Karpas-422 (cell line): Measurements from ENCODE around the gene CCDC74B. TPM values are rescaled to one million over a fixed set of nuclear protein-coding genes. Genes with fewer than 3 reads are reported as not detected.
A peak's percentile ranks its signal among the peaks of the same experiment; 100 is the strongest.
"Not testable (repeated sequence)": the region's sequence is repeated elsewhere in the genome, so short reads cannot be mapped to it uniquely, and the experiment has no call there.

ENCODE experiments used
- DNase-seq: peaks from one replicate; pipeline ENCODE4 v3.0.0-alpha.2; 2015
- H2AFZ ChIP-seq: fragments of 200-600 bp; sonication (generic); 2 replicates; pipeline ENCODE4 v1.6.1; 2014; ENCODE audit warnings: antibody characterized with exemption, low read length, mixed read lengths
- H3K27ac ChIP-seq: fragments of 200-600 bp; sonication (generic); 2 replicates; pipeline ENCODE4 v1.5.1; 2014; ENCODE audit warnings: mild to moderate bottlenecking, low read length, moderate library complexity
- H3K27me3 ChIP-seq: fragments of 200-600 bp; sonication (generic); 2 replicates; pipeline ENCODE4 v1.6.1; 2014; ENCODE audit warnings: low read length, mixed read lengths
- H3K36me3 ChIP-seq: fragments of 200-600 bp; sonication (generic); 2 replicates; pipeline ENCODE4 v1.6.1; 2014; ENCODE audit warnings: low read length, mixed read lengths; ENCODE audit not compliant: insufficient read depth
- H3K4me1 ChIP-seq: fragments of 200-600 bp; sonication (generic); 2 replicates; pipeline ENCODE4 v1.6.1; 2014; ENCODE audit warnings: mild to moderate bottlenecking, low read length, mixed read lengths
- H3K4me2 ChIP-seq: fragments of 200-600 bp; sonication (generic); 2 replicates; pipeline ENCODE4 v1.6.1; 2014; ENCODE audit warnings: low read length, low read depth, mild to moderate bottlenecking; ENCODE audit not compliant: poor library complexity, severe bottlenecking
- H3K4me3 ChIP-seq: fragments of 200-600 bp; sonication (generic); 2 replicates; pipeline ENCODE4 v1.5.1; 2014; ENCODE audit warnings: mild to moderate bottlenecking, antibody characterized with exemption, low read length, mixed read lengths
- H3K79me2 ChIP-seq: fragments of 200-600 bp; sonication (generic); 2 replicates; pipeline ENCODE4 v1.6.1; 2014; ENCODE audit warnings: mild to moderate bottlenecking, low read length, mixed read lengths
- H3K9ac ChIP-seq: fragments of 200-600 bp; sonication (generic); 2 replicates; pipeline ENCODE4 v1.6.0; 2014; ENCODE audit warnings: low read length
- H3K9me2 ChIP-seq: fragments of 200-600 bp; sonication (generic), shearing (Covaris generic); replicated peaks from 2 replicates; pipeline ENCODE4 v1.6.0; 2014; ENCODE audit warnings: mild to moderate bottlenecking, low read length, moderate library complexity; ENCODE audit not compliant: insufficient read depth
- H3K9me3 ChIP-seq: fragments of 300-700, 200-600 bp; sonication (generic); 2 replicates; pipeline ENCODE4 v1.6.1; 2014; ENCODE audit warnings: low read length, mixed read lengths
- H4K20me1 ChIP-seq: fragments of 200-600 bp; sonication (generic); 2 replicates; pipeline ENCODE4 v1.6.1; 2014; ENCODE audit warnings: mild to moderate bottlenecking, antibody characterized with exemption, low read length, low read depth; ENCODE audit not compliant: insufficient read depth
- total RNA-seq: library from RNA; depleted of rRNA; stranded (reverse); fragments of >200 nt; shearing (Covaris generic); gene quantifications from 2 replicates; pipeline ENCODE4 v1.2.3, GENCODE V29; 2014; ENCODE audit warnings: low replicate concordance

CCDC74B gene
- total RNA-seq, 1 experiment from 2014 or later: 11.9 TPM

DNA sequence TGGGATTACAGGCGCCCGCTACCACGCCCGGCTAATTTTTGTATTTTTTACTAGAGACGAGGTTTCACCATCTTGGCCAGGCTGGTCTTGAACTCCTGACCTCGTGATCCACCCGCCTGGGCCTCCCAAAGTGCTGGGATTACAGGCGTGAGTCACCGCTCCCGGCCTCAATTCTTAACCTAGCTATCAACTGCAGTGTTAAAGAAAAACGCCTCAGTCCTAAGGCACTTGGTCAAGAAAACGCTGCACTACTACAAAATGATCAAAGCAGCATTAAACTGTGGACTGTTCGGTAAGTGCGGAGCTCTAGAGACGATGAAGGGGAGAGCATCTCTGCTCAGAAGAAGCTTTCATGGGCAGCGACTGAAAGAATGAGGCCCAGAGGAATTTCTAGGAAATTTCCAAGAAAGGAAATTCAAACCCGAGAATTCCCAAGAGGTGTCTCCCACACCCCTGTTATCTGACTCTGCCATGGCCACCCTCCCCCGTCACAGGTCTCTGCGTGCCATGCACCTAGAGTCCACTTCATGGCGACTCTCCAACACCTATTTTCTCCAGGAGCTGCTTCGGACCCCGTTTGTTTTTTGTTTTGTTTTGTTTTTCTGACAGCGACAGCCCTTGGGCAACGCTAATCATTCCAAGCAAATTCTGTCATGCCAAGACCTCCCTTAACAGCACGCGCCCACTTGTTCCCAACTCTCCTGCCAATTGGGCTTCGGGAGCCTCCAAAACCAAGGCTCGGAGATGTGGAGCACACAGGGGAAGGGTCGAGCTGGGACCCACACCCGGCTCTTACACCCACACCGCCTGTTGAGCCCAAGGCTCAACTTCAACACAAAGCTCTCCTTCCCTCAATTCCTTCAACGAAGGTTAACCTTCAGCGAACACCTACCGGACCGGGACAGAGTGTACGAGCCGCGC lies 35.8 kb upstream of the CCDC74B start:
- Histone ChIP-seq H3K9ac (peak overlapping the region; percentile 93), H2AFZ (peak overlapping the region; percentile 62; the same call in 1 of the 2 replicates), H3K79me2 (peaks cover 70% of the 10 kb centered on the region), H3K4me3 (peak overlapping the region; percentile 99), H4K20me1 (0 out of 2 replicates have a peak, but pooled peaks cover 12% of the 10 kb centered on the region), H3K4me2 (peak overlapping the region; percentile 90), H3K4me1 (peaks cover 17% of the 10 kb centered on the region)
- not testable (repeated sequence) for H3K27ac ChIP-seq, H3K9me2 ChIP-seq, H3K9me3 ChIP-seq, H3K36me3 ChIP-seq, H3K27me3 ChIP-seq
- DNase-seq: peak; percentile 41

DNA sequence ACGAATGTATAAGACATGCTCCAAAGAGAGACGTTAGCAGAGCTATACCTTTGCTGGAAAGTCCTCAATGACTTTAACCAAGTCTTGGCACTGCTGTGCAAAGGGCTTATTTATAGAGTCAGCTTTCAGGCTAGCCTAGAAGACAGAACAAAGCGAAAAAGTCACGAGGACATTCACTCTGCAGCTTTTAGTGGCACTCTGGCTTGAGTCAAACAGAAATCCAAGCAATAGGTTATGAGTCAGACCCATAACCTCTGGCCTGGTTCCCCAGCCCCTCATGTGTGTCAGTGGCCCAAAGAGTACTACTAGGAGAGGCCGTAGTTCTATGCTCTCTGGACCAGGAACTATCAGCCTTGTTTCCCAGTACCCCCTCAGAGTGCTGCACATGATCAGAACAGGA lies 30.0 kb upstream of the CCDC74B start:
- DNase-seq, H3K9me3 ChIP-seq, H3K4me2 ChIP-seq, H3K27me3 ChIP-seq, H3K36me3 ChIP-seq, H3K4me1 ChIP-seq, H4K20me1 ChIP-seq, H3K9ac ChIP-seq, H3K27ac ChIP-seq, H2AFZ ChIP-seq, H3K4me3 ChIP-seq, H3K9me2 ChIP-seq: not testable (repeated sequence)
- H3K79me2 ChIP-seq: peaks cover 44% of the 10 kb centered on the region

- Histone ChIP-seq H4K20me1 (no peaks in the 10 kb centered on the region), H3K79me2 (no peaks in the 10 kb centered on the region), H3K4me2 (no peak overlapping the region), H3K9ac (no peak overlapping the region), H3K4me1 (no peaks in the 10 kb centered on the region), H2AFZ (no peak overlapping the region), H3K9me3 (no peaks in the 10 kb centered on the region), H3K27ac (no peak overlapping the region), H3K27me3 (no peaks in the 10 kb centered on the region), H3K4me3 (no peak overlapping the region), H3K9me2 (no peaks in the 10 kb centered on the region), H3K36me3 (peaks cover 4% of the 10 kb centered on the region; the same call in 1 of the 2 replicates)
- no peak for DNase-seq
Observed at GRCh38 chr2:130169896-130170295, 25.0 kb upstream of the CCDC74B start.

DNA sequence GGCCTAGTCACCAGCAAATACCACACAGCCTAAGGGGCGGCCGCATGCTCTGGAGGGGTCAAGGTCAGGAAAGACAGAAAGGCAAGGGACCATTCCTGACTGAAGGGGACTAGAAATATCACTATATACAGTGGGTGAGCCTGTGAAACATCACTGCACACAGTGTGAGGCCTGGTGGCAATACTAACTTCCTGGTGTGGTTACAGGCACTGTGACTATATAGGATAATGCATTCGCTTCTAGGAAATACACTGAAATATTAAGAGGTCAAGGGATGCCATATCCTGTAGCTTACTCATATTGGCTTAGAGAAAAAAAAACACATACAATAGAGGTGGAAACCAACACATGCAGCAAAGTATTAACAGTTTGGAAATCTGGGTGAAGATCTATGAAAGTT lies 24.3 kb upstream of the CCDC74B start:
- H3K27ac ChIP-seq, H2AFZ ChIP-seq, DNase-seq, H3K79me2 ChIP-seq, H3K4me3 ChIP-seq, H3K9ac ChIP-seq, H4K20me1 ChIP-seq, H3K4me2 ChIP-seq, H3K27me3 ChIP-seq, H3K9me2 ChIP-seq, H3K36me3 ChIP-seq, H3K4me1 ChIP-seq, H3K9me3 ChIP-seq: not testable (repeated sequence)

DNA sequence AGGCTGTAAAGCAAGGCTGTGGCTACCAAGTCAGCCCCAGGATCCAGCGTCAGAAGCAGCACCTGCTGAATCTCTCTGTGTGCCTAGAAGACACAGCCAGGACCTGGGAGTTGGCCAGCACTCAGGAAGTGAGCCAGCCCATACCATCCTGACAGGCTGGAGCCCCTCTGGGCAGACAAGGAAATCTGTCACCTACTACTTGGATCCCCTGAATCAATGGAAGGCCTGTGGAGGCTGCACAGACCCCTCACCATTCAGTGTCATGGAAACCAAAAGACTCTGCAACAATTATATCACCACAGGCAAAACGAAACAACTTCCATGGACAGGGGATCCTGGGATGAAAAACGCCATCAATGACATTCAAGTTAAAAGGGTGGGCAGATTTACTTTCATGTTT lies 21.7 kb upstream of the CCDC74B start:
- not testable (repeated sequence) for H3K9me3 ChIP-seq, H3K79me2 ChIP-seq, H3K4me3 ChIP-seq, DNase-seq, H4K20me1 ChIP-seq, H3K4me1 ChIP-seq, H3K4me2 ChIP-seq, H3K27me3 ChIP-seq, H3K36me3 ChIP-seq, H3K27ac ChIP-seq, H3K9ac ChIP-seq, H3K9me2 ChIP-seq, H2AFZ ChIP-seq

- no peaks in the 10 kb centered on the region for H3K4me1 ChIP-seq
- peaks cover 8% of the 10 kb centered on the region; the same call in 1 of the 2 replicates for H3K36me3 ChIP-seq
- H3K27ac ChIP-seq: no peak overlapping the region
- H3K4me3 ChIP-seq: no peak overlapping the region
- no peak overlapping the region for H3K9ac ChIP-seq
- H3K9me2 ChIP-seq: no peaks in the 10 kb centered on the region
- H3K79me2 ChIP-seq: no peaks in the 10 kb centered on the region
- H3K4me2 ChIP-seq: no peak overlapping the region
- no peaks in the 10 kb centered on the region for H3K9me3 ChIP-seq
- DNase-seq: no peak
- no peaks in the 10 kb centered on the region for H3K27me3 ChIP-seq
- no peak overlapping the region for H2AFZ ChIP-seq
- no peaks in the 10 kb centered on the region for H4K20me1 ChIP-seq
Observed at GRCh38 chr2:130165293-130166016, 20.5 kb upstream of the CCDC74B start.

GRCh38 chr2:130162968-130163367 lies 18.1 kb upstream of the CCDC74B start:
- no peaks in the 10 kb centered on the region for H3K79me2 ChIP-seq
- H3K9ac ChIP-seq: no peak overlapping the region
- H3K27ac ChIP-seq: no peak overlapping the region
- no peaks in the 10 kb centered on the region for H3K27me3 ChIP-seq
- H4K20me1 ChIP-seq: no peaks in the 10 kb centered on the region
- H3K4me2 ChIP-seq: no peak overlapping the region
- H2AFZ ChIP-seq: no peak overlapping the region
- H3K9me3 ChIP-seq: no peaks in the 10 kb centered on the region
- H3K4me3 ChIP-seq: no peak overlapping the region
- peaks cover 12% of the 10 kb centered on the region for H3K4me1 ChIP-seq
- H3K9me2 ChIP-seq: no peaks in the 10 kb centered on the region
- DNase-seq: no peak
- peaks cover 8% of the 10 kb centered on the region; the same call in 1 of the 2 replicates for H3K36me3 ChIP-seq

- H3K9ac ChIP-seq, H2AFZ ChIP-seq, DNase-seq, H4K20me1 ChIP-seq, H3K27ac ChIP-seq, H3K9me3 ChIP-seq, H3K9me2 ChIP-seq, H3K36me3 ChIP-seq, H3K4me3 ChIP-seq, H3K4me2 ChIP-seq, H3K79me2 ChIP-seq, H3K27me3 ChIP-seq: not testable (repeated sequence)
- H3K4me1 ChIP-seq: peaks cover 17% of the 10 kb centered on the region
Observed at GRCh38 chr2:130162486-130162885, 17.6 kb upstream of the CCDC74B start.
